Cerebellar cortex (tissue), 1 donor: ENCODE measurements around the gene ITLN2.
"Not testable (repeated sequence)": the region's sequence is repeated elsewhere in the genome, so short reads cannot be mapped to it uniquely, and the experiment has no call there.

Source experiments
- DNase-seq: peaks from one replicate; pipeline ENCODE4 v3.0.0-alpha.2; 2015; ENCODE audit warnings: low spot score

The ITLN2 gene

DNA sequence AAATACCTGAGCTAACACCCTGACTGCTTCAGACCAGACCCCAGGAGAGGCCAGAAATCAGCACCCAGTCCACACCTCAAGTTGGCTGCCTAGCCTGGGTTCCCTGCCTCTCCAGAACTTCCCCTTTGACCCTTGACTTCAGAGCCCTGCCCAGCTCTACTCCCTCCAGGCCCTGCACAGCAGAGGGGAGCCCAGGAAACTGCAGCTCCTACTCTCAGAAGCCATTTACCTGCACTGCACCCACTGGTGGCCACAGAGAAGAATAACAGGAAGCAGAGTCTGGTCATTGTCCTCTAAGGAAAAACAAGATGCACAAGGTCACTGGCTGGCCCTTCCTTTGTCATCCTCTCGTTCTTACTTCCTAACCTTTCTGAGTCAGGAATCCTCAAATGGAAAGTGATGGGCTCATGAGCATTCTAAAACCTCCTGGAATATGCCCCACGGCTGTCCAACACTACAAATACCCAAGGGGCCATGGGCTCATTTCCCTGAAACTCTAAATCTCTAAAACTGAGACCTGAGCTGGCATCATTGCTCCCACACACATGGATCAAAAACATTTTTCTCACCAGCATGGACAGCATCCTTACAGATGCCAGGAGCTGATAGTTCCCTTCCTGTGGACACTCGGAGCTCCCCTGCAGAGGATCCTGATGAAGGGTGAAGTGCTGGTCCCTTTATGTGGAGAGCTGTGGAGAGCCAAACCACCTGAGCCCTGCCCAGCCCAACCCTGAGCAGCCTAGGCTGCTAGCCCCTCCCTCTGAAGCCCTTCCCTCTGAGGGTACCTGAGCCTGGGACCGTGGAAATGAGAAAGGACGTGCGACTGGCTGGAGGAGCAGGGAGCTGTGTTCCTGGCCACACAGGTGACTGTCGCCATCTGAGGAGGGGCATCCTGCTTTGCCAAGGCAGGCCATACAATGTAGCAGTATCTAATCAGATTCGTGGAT is at the start of gene ITLN2:
Gene ITLN2, minus strand, starts transcription at position 652 of the 947 bp plus-strand sequence. Its CDS starts 68 bp downstream, at position 584.
- peak; percentile 38 for DNase-seq

DNA sequence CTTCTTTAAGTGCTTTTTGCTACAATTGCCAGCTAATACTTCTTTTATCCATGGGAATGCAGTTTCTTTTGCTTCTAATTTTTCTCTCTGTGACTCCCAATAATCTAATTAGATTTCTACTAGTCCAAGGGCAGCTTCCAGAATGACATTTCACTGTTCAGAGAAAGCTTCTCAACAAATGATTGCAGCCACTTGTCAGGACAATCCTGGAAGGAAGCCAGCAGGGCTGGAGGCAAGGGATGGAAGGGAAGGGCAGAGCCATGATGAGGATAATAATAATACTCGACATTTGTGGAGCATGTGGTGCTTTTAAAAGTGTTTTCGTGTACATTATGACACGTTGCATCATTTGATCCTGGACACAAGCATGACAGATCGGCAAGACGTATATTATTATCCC is 46.9 kb upstream of the ITLN2 start:
- no peak for DNase-seq

DNA sequence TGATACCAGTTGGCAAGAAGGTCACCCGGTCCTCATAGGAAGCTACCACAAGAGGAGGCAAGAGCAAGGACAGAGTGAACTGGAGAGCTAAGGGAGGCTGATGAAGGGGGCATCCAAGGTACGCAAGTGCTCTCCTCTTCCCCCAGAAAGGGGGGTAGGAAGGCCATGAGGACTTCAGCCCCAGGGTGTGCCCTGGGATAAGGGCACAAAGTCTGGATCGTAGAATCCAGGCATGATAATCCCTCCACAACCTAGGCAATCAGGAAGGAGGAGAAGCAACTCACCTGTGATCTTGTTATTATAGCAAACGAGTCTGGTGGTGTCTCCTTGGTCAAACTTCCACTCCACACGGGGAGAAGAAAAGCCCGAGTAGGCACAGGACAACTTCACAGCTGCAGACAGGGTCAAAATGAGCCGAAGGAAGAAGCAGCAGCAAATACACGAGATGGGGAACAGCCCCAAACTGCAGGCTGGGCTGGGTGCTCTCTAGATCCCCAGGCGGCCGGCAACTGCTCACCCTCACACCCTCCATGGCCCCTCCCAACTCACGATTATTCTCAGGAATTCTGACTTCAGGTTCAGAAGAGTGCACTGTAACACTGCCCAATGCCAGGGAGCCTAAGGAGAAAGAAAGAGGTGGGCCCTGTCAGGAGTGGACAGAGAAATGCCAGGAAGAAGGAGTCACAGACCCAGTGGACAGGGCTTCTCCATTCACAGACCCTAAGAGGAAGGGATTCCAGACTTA is 46.3 kb upstream of the ITLN2 start:
- no peak for DNase-seq

- DNase-seq: no peak
These were observed 44.8 kb upstream of the ITLN2 start for GRCh38 chr1:160999376-160999775.

GRCh38 chr1:160997323-160998038 is 42.9 kb upstream of the ITLN2 start:
- DNase-seq: peak; percentile 58

DNA sequence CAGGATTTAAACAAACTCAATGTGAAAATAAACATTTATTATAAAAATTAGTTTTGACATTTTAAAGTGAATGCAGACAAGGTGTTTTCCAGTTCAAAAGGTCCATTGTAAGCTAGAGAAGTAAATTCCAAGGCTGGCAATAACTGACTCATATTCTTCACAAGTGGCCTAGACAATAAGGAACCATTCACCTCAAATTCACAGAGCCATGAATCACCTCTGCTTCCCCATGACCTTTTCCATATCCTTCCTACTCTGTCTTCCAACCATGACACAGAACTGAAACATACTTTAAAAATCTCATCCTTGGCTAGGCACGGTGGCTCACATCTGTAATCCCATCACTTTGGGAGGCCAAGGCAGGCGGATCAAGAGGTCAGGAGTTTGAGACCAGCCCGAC is 41.6 kb upstream of the ITLN2 start:
- no peak for DNase-seq

DNA sequence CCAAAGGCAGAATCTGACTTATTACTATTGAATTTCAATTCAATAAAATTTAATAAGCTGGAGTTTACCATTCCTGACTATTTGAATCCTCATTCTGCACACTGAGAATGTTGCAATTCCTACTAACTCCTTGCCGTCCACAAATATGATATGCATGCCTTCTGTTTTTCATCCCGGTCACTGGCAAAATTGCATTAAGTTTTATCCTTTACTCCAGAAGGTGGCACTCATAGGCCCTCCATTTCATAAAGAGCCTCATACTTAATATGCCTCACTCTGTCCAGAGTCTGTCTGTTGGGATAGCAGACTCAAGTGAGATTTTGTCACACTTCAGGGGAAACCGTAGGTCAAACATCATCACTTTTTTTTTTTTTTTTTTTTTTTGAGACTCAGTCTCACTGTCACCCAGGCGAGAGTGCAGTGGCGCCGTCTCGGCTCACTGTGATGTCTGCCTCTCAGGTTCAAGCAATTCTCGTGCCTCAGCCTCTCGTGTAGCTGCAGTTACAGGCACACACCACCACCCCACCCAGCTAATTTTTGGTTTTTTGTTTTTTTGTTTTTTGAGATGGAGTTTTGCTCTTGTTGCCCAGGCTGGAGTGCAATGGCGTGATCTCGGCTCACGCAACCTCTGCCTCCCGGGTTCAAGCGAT is 39.1 kb upstream of the ITLN2 start:
- no peak for DNase-seq

DNA sequence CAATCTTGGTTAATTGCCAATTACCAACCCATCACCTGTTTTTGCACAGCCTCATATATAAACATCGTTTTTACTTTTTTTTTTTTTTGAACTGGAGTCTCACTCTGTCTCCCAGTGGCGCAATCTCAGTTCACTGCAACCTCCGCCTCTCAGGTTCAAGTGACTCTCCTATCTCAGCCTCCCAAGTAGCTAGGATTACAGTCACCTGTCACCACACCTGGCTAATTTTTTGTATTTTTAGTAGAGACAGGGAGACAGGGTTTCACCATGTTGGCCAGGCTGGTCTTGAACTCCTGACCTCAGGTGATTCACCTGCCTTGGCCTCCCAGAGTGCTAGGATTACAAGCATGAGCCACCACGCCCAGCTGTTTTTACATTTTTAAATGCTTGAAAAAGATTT is 37.4 kb upstream of the ITLN2 start:
- DNase-seq: not testable (repeated sequence)

DNA sequence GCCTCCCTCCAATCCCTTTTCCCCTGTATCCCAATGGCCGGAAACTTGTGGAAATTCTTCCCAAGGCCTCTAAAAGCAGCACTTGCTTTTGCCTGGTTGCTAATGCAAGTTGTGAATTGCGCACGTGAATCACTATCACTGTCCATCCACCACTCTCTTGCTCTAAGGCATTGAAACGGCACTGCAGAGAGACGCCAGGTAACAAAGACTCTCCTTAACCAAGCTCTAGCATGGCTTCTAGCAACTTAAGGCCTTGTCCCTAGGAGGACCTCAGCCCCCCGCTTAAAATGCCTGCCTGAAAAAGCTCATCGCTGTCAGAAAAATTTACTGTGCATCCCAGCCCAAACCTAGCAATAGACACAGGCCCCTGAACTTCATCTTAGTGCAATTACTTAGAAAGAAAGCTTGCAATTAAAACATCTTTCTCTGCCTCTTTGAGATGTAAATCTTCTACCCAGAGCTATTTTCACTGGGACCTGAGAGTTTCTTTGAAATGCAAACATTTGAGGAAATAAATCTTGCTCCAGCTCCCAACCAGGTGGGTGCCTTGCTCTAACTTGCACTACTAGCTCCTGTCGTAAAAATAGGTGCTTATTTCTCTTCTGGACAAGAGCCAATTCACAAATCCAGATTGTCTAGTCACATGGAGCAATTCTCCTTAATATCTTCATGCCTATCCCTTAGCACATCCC is 32.9 kb upstream of the ITLN2 start:
- no peak for DNase-seq

- no peak for DNase-seq
These were observed 31.1 kb upstream of the ITLN2 start for GRCh38 chr1:160985723-160986122.

DNA sequence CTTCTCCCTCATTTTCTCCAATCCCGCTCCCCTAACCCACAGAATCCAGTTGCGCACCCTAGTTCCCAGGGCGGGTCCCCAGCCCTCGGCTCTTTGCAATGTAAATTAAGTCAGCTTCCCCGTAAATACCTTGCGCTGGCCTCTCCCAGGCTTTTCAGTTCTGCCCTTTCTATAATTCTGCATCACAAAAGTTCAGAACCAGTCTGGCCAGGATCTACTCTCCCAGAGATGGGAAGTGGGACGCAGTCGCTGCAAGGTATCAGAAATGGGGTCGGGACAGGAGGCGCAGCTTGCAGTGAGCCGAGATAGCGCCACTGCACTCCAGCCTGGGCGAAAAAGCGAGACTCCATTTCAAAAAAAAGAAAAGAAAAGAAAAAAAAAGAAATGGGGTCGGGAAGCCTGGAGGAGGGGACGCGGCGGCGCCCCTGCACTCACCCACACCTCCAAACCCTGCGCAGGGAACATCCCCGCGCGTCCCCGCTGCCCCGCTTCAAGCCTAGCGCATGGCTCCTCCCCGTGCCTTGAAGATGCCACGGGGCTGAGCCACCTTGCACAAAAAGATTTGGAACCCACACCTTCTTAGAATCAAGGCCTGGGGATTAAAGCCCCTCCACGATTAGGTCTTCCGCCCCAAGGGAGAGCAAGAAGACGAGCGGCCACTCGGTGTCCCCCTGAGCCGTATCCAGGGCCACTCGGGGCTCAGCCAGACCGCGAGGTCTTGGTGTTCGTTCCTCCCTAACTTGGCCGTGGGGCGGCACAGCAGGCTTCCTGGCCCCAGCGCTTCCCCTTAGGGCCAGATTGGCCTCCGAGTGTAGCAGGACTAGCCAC is 27.2 kb upstream of the ITLN2 start:
- no peak for DNase-seq

- no peak for DNase-seq
These were observed 24.7 kb upstream of the ITLN2 start for GRCh38 chr1:160979286-160979685.

DNA sequence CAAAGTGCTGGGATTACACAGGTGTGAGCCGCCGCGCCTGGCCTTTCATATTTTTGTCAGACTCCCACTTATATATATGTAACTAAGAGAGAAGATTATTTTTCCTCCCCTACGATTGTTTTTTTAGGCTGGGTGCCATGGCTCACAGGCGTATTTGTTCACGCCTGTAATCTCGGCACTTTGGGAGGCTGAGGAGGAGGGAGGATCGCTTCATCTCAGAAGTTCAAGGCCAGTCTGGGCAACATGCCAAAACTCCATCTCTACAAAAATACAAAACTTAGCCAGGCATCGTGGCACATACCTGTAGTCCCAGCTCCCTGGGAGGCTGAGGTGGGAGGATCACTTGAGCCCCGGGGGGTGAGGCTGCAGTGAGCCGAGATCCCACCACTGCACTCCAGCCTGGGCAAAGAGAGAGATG is 23.9 kb upstream of the ITLN2 start:
- no peak for DNase-seq

DNA sequence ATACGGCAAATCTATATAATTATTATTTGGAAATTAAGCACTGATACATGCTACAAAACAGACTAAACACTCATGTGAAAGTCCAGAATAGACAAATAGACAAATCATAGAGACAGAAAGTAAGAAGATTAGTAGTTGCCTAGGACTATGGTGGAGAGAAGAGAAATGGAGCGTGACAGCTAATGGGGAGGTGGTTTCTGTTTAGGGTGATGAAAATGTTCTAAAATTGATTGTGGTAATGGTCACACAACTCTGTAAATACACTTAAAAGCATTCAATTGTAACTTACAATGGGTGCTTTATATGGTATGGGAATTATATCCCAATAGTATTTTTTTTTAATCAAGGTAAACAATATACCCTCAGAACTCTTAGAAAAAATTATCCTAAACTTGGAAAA is 20.4 kb upstream of the ITLN2 start:
- DNase-seq: no peak

DNA sequence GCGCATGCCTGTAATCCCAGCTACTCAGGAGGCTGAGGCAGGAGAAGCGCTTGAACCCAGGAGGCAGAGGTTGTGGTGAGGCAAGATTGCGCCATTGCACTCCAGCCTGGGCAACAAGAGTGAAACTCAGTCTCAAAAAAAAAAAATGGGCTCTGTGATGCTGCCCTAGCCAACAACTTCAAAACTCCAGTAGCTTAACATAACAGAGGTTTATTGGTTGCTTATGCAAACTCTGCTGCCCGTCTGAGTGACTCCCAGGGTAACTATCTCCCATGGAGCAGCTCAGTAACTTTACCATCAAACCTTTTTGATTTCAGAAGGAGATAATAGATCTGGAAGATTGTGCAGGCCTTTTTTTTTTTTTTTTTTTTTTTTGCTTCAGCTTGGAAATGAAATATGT is 18.9 kb upstream of the ITLN2 start:
- no peak for DNase-seq

- no peak for DNase-seq
These were observed 18.3 kb upstream of the ITLN2 start for GRCh38 chr1:160972939-160973338.

DNA sequence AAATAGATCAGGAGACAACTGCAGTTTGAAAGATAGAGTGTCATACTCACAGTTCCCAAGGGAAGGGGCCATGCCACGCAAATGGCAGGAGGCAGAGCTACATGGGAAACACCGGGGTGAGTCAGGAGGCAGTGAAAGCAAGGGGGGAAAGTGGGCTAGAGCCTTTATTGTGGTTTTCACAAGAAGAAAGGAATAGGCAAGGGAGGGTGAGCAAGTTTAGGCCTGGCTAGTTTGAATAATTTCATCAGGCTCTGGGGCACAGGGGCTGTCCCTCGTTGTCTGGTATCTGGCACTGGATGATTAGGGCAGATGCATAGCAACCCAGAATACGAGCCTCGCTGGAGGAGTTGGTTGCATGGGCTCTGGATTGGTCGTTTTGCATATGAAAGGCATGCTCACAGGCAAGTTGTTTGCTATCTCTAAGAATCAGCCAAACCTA is 17.0 kb upstream of the ITLN2 start:
- no peak for DNase-seq

DNA sequence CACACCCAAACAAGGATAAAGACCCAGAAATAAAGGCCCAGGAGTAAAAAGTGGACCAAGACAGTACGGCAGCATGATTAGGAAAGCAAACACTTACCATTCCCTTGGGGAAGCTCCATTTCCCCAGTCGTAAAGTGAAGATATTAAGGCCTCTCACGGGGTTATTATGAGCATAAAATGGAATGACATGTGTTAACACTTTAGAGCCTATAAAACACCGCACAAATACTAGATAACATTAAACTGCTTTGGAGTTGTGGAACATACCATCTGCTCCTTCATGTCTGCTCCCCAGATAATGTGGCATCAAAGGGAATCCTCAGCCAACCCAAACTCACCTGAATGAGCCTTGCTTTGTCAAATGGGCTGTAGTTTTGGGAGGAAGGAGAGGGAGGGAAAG is 8.9 kb upstream of the ITLN2 start:
- DNase-seq: no peak

DNA sequence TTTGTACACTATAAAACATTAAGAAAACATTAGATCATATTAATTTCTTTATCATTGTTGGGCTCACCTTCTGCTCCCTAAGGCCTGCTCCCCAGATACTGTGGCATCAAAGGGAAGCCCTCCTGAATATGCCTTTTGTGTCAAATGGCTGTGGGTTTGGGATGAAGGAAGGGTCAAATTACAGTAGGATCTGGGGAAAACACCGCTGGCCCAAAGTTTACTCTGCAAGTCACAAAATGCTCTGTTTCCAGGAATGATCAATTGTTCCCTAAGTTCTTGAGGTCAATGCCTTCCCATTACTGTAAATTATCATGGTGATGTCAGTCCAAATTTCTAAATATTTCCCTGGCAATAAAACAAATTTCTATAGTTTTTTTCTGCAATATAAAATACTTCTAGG is 6.8 kb upstream of the ITLN2 start:
- DNase-seq: no peak

DNA sequence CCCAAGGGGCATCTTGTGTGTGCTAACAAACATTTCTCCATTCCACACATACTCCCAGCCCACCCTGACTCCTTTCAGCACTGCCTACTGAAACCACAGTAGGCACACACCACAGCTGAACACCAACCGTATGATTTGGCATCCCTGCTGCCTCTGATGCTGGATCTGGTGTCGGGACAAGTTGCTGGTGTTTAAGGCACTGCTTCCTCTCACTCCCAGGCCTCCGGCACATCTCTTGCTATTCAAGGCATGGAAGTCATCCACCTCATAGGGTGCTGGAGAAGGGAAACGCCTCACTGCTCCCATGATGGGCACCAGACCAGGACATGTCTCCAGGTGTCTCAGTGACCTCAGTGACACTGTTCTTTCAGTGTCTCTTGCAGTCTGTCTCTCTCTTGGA is 2.4 kb upstream of the ITLN2 start:
- no peak for DNase-seq
